GM18526 (cell line): ENCODE data around the gene MAN1A2.

Experiments
- POLR2A ChIP-seq: IDR thresholded peaks from 3 replicates; pipeline ENCODE4 v1.6.1; 2011; ENCODE audit not compliant: insufficient read length; ENCODE audit errors: extremely low read depth

Gene MAN1A2

DNA sequence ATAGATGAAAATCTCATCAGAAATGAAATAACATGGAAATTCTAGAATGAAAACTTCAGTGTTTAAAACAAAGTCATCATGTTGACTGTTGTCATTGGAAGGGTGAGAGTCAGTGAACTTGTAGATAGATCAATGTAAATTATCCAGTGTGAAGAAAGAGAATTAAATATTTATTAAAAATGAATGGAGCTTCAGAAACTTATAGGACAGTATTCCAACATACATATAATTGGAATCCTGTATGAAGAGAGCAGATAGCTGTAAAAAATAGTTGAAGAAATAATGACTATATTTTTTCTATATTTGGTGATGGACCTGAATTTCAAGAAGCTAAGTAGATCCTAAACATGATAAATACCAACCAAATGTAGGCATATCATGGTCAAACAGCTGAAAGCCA, 60.0 kb downstream of the MAN1A2 start:
- no peak for TF ChIP-seq POLR2A

DNA sequence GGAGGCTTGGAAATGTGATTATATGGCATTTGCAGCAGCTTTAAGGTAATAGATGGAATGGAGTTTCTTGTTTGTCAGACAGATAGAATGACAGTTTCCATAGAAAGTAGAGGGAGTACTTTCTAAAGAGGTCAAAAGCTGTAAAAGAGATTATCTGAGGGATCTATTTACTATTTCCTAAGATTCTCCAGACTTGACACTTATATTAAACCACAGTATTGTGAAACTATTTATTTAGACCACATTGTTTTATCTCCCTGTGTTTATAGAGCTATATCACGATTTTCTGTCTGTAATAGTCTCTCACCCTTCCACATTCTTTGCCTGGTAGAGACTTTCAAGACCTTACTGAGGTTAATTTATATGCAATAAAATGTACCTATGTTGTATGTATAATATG, 66.7 kb downstream of the MAN1A2 start:
- TF ChIP-seq POLR2A: no peak

DNA sequence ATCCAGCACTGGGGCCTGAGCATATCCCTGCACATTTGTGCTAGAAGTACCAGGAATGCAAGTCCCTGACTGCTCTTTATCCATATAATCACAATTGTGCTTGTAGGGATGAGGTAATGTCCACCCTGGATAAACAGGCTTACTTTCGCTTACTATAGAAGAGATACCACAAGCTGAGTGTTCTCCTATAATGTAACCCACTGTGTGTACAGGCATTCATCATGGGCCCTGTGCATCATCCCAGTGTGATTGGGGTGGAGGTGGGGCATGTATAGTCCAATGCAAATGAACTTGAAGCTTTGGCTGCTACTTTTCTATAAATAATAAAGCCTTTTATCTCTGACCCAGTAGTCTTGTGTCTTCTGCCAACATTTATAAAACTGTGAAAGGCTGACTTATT, 69.3 kb downstream of the MAN1A2 start:
- TF ChIP-seq POLR2A: no peak

DNA sequence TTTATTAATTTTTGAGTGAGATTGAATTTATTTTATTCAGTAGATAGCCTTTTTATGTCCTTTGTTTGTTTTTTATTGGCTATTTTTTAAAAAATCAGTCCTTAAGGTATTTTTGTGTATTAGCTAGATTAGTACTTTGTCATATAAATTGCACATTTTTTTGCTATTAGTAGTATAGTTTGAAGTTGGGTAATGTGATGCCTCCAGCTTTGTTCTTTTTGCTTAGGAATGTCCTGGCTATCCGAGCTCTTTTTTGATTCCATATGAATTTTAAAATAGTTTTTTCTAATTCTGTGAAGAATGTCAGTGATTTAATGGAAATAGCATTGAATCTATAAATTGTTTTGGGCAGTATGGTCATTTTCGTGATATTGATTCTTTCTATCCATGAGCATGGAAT, 80.4 kb downstream of the MAN1A2 start:
- no peak for TF ChIP-seq POLR2A

DNA sequence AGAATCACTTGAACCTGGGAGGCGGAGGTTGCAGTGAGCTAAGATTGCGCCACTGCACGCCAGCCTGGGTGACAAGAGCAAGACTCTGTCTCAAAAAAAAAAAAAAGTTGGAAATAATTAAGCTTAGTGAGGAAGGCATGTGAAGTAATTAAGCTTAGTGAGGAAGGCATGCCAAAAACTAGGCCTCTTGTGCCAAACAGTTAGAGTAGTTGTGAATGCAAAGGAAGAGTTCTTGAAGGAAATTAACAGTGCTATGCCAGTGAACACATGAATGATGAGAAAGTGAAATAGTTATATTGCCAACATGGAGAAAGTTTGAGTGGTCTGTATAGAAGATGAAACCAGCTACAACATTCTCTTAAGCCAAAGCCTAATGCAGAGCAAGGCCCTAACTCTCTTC, 85.0 kb downstream of the MAN1A2 start:
- no peak for TF ChIP-seq POLR2A

DNA sequence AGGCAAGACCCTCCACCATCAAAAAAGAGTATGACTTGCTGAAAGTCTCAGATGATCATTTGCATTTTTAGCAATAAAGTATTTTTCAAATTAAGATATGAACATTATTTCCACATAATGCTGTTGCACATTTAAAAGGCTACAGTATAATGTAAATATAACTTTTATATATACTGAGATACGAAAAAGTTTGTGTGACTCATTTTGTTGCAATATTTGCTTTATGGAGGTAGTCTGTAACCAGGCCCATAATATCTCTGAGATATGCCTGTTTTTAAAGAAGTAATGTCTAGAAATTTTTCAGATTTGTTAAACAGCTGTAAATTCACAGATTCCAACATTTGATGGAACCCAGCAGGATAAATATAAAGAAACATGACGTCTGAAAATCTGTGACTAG, 86.7 kb downstream of the MAN1A2 start:
- TF ChIP-seq POLR2A: no peak

DNA sequence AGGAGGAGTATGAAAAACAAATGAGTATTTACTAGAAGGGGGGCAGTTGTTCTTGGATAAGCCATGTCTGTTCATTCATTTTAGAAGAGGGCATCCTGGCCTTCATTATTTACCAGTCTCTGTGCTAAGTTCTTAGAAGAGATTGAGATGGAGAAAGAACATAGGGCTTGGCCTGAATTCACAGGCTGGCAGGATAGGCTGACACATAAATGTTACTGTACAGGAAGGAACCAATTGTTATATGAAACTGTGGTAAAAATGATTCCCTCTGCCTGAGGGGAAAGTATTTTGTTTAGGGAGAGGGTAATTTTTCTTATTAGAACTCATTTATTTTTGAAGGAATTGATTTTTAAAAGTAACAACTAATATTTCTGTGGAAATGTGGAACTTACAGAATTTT, 99.5 kb downstream of the MAN1A2 start:
- TF ChIP-seq POLR2A: no peak

DNA sequence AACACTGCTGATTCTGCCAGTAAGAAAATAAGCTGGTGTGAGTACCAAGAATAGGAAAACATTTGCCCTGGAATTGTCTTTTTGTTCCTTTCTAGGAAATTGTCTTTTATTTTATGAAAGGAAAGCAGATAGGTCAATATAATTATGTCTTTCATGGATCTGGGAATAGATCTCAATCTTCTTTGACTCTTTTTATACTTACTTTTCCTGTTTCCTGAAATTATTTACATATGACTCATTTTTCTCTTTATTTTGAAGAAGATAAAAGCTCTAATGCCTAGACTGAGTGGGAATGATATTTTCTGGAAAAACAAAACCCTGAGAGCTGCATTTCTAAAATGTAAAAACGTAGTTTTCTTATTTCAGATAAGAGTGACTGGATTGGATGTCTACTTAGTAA, 100.1 kb downstream of the MAN1A2 start:
- TF ChIP-seq POLR2A: no peak

DNA sequence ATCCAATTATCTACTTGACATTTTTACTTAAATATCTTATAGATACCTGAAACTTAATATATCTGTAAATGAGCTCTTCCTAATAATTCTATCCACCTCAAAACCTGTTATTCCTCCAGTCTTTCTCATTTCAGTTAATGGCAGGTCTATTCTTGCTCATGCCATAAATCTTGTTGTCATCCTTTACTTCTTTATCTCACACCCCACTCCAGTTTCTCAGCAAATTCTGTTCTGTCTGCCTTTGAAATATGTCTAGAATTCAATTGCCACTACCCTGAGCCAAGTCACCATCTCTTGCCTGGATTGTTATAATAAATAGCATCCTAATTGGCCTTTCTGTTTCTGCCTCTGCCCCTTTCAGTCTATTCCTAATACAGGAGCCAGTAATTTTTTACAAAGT, 105.8 kb downstream of the MAN1A2 start:
- TF ChIP-seq POLR2A: no peak

DNA sequence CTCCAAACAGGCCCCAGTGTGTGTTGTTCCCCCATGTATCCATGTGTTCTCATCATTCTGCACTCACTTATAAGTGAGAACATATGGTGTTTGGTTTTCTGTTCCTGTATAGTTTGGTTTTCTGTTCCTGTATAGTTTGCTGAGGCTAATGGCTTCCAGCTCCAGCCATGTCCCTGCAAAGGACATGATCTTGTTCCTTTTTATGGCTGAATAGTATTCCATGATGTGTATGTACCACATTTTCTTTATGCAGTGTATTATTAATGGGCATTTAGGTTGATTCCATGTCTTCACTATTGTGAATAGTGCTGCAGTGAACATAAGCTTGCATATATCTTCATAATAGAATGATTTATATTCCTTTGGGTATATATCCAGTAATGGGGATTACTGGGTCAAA, 111.8 kb downstream of the MAN1A2 start:
- no peak for TF ChIP-seq POLR2A

DNA sequence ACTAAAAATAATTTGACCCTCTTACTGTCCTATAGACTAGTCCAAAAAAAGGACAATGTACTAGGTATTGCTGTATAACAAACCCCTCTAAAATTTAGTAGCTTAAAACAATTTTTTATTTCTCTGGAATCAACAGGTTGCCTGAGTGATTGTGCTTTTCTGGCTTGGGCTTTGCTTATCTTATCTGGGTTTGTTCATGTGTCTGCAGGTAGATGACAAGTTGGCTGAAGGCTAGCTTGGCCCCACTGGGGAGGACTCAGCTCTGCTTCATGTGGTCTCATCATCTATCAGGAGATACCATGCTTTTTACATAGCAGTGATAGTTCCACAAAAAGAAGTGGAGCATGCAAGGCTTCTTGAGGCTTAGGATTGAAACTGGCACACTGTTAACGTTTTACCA, 114.2 kb downstream of the MAN1A2 start:
- TF ChIP-seq POLR2A: no peak

DNA sequence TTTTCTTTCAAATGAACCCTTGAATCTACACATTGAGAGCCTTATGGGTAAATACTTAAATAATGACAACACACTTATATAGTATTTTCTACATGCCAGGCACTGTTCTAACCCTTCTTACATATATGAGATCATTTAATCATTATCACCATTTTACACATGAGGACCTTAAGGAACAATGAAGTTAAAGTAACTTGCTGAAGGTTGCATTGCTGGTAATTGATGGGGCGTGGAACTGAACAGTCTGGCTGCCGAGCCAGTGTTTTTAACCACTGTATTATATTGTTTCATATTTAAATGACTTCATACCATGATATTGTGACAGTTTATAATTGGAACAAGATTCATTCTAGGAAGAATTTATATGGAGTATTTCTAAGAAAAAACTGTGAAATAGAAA, 126.7 kb downstream of the MAN1A2 start:
- TF ChIP-seq POLR2A: no peak

DNA sequence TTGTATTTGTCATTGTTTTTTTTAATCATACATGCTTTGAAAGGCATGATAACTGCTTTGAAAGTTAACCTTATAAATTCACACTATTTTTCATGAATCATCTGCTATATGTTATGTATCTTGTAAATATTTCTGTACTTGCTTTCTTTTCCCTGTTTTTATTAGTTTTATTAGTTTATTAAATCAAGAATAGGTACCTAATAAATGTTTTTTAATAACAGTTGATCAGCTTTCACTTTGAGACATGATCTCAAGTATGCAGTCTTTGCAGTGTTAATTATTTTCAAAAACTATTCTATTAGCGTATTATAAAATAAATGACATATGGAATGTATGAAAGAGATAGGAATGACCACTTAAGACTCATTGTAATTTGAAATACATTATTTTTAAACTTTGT, 127.8 kb downstream of the MAN1A2 start:
- no peak for TF ChIP-seq POLR2A

DNA sequence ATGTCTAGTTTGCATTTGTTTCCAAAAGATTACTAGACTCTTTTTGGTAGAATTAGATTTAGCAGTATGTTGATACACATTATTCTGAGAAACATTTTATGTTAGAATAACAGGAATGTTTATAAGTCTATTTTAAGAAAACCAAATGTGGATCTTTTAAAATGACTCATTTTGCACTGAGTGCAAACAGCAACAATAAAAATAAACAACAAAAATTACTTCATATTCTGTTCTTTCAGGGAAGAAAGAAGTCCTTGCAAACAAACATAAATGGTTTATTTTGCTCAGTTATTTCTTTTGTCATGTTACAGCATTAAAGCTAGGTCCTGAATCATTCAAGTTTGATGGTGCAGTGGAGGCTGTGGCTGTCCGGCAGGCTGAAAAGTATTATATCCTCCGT, 131.8 kb downstream of the MAN1A2 start:
- no peak for TF ChIP-seq POLR2A

DNA sequence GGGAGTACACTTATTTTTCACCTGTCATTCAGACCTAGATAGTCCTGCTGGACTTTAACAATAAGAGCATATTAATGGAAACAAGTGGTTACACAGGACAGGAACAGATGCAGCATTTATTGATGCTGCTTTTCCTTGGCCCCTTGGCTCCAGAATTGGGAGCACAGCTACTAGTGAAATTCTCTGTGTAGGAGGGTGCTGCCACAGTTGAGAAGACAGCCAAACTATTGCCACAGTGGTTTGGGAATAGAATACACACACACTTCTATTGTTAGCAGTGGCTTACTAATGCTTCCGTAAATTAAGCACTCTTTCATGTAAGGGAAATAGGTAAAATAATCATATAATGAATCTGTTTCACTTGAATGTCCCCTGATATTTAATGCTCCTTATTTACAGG, 133.3 kb downstream of the MAN1A2 start:
- TF ChIP-seq POLR2A: no peak

DNA sequence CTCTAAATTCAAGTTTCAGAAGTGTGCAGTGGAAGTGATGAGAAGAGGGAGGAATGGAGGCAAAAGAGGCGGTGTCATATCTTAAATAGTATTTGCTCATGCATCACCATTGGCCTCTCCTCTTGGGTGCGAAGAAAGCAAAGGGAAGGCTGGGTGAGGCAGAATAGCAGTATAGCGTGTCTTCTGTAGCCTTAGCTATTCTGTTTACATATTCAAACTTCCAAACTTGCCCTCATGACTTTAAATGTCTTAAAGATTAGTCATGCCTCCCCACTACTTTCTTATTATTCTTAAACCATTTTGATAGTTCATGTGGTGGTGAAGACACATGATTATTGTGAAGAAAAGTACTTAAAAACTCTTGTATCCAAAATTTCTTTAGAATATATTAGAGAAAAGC, 134.0 kb downstream of the MAN1A2 start:
- TF ChIP-seq POLR2A: no peak

DNA sequence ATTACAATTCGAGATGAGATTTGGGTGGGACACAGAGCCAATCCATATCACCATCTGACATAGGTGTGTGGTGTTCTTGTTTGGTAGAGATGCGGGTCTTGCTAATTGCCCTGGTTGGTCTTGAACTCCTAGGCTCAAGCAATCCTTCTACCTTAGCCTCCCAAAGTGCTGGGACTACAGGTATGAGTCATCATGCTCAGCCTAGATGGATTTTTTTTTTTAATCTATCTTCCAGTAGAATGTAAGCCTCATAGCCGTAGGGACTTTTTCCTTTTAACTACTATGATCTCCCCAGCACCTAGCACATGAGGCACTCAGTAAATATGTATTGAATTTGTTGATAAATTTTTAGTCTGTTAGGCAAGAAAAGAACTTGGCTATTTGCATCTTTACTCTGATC, 144.0 kb downstream of the MAN1A2 start:
- TF ChIP-seq POLR2A: no peak

DNA sequence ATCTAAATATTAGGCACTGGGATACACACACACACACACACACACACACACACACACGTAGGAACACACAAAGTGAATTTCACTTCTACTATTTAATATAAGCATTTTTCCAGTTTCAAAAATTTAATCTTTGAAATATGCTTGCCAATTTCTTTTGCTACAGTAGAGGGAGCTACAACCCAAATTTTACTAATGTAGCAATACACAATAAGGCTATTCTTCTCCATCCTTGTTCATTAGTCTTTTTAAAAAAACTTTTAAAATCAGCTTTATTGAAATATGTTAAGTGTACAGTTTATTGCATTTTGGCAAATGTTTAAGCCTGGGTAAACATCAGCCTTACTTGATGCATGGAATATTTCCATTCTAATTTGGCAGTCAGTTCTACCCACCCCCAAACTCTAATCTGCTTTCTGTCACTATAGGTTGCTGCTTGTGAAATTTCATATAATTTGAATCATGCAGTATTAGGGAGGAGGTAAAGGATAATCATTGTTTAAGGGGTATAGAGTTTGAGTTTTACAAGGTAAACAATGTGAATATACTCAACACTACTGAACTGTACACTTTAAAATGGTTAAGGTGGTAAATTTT, 145.6 kb downstream of the MAN1A2 start:
- TF ChIP-seq POLR2A: no peak
